Breast epithelium (tissue), 3 donors: ENCODE results near the gene EVC.

ENCODE experiments used
- CTCF ChIP-seq, 3 donors: fragments of 450-650 bp; IDR thresholded peaks; one replicate each; pipeline ENCODE4 v1.5.1; 2016 to 2017; ENCODE audit warnings: antibody characterized with exemption in 3 of 3, mild to moderate bottlenecking in 3 of 3, moderate library complexity in 3 of 3
- POLR2A ChIP-seq: fragments of 450-650 bp; IDR thresholded peaks from one replicate; pipeline ENCODE4 v1.6.1; 2016; ENCODE audit warnings: antibody characterized with exemption, mild to moderate bottlenecking, moderate library complexity
- POLR2AphosphoS5 ChIP-seq, 3 donors: sonication (generic); formaldehyde crosslinking; IDR thresholded peaks; one replicate each; pipeline ENCODE4 v1.6.1; 2017; ENCODE audit warnings: antibody characterized with exemption in 3 of 3

- TF ChIP-seq CTCF (IDR thresholded peaks at IDR 0.05) (no peak), POLR2A (no peak), POLR2AphosphoS5 (IDR thresholded peaks at IDR 0.05) (no peak)
Measured at GRCh38 chr4:5836943-5837342, 125.9 kb downstream of the EVC start.
